Endothelial cell of umbilical vein (primary cell): ENCODE data around the gene HTT. TPM values are rescaled to one million over a fixed set of nuclear protein-coding genes. Genes with fewer than 3 reads are reported as not detected.

Experiments used
- BruUV-seq: library from RNA; stranded (reverse); fragments of 400-500 nt; replicated peaks from 2 replicates; lab custom pipeline; 2021; lab: Mats Ljungman, UMichigan
- CTCF ChIA-PET: fragments of 300-600, 350-600 bp; sonication (Branson Sonifier 250); formaldehyde crosslinking; loops from one replicate; lab custom pipeline; 2021; ENCODE audit warnings: antibody characterized with exemption, inconsistent platforms; lab: Charles Lee
- POLR2A ChIA-PET: fragments of 300-600, 350-600 bp; sonication (Branson Sonifier 250); formaldehyde crosslinking; loops from one replicate; lab custom pipeline; 2021; ENCODE audit warnings: antibody characterized with exemption, inconsistent platforms; lab: Charles Lee
- DNase-seq: peaks from one replicate; pipeline ENCODE4 v3.0.0-alpha.2; 2011; ENCODE audit warnings: low read depth, low spot score
- FAIRE-seq: peaks from 2 replicates; lab custom pipeline; 2011; peaks lifted over from hg19 to GRCh38; lab: Jason Lieb, UNC
- H2AFZ ChIP-seq: 2 replicates; pipeline ENCODE4 v1.6.0; 2012; ENCODE audit warnings: low read depth, low read length, control low read depth, inconsistent platforms
- H3K27ac ChIP-seq: 2 replicates; pipeline ENCODE4 v1.5.1; 2011; ENCODE audit warnings: low read depth, mild to moderate bottlenecking, control low read depth, low read length, moderate library complexity; ENCODE audit not compliant: insufficient read depth
- H3K27me3 ChIP-seq, 2 experiments: 2 replicates each; pipeline versions ENCODE4 v1.6.0 to v1.6.1; 2011; ENCODE audit warnings: low read length in 2 of 2, mixed read lengths in 1 of 2; ENCODE audit not compliant: control insufficient read depth in 2 of 2, insufficient read depth in 2 of 2
- H3K36me3 ChIP-seq, 2 experiments: 2 replicates in 1 of 2; 3 replicates in 1 of 2; pipeline ENCODE4 v1.5.1; 2011; ENCODE audit warnings: low read length in 2 of 2, mild to moderate bottlenecking in 1 of 2, moderate library complexity in 1 of 2; ENCODE audit not compliant: control insufficient read depth in 2 of 2, insufficient read depth in 2 of 2; ENCODE audit errors: extremely low read depth in 1 of 2
- H3K4me1 ChIP-seq: 3 replicates; pipeline ENCODE4 v1.5.1; 2011; ENCODE audit warnings: mild to moderate bottlenecking, low read length; ENCODE audit not compliant: control insufficient read depth, insufficient read depth; ENCODE audit errors: extremely low read depth
- H3K4me2 ChIP-seq: 2 replicates; pipeline ENCODE4 v1.6.1; 2011; ENCODE audit warnings: low read length, control low read depth, mixed read lengths; ENCODE audit not compliant: insufficient read depth
- H3K4me3 ChIP-seq, 3 experiments: fragments of 200-600 bp in 1 of 3; sonication (generic), shearing (Covaris generic) in 1 of 3; replicated peaks in 1 of 3; 2 replicates each; pipeline ENCODE4 v1.5.1; 2011 to 2016; ENCODE audit warnings: control low read depth in 3 of 3, low read length in 3 of 3, mild to moderate bottlenecking in 2 of 3, inconsistent platforms in 1 of 3, low read depth in 1 of 3, moderate library complexity in 1 of 3; ENCODE audit not compliant: insufficient read depth in 1 of 3
- H3K79me2 ChIP-seq: 2 replicates; pipeline ENCODE4 v1.6.0; 2012; ENCODE audit warnings: low read length, inconsistent platforms; ENCODE audit not compliant: control insufficient read depth, insufficient read depth
- H3K9ac ChIP-seq: replicated peaks from 2 replicates; pipeline ENCODE3; 2011; ENCODE audit warnings: low read length, control low read depth; ENCODE audit not compliant: insufficient read depth; ENCODE audit errors: extremely low read depth
- H3K9me1 ChIP-seq: replicated peaks from 3 replicates; pipeline ENCODE4 v1.6.0; 2011; ENCODE audit warnings: mild to moderate bottlenecking, low read length; ENCODE audit not compliant: control insufficient read depth, insufficient read depth; ENCODE audit errors: extremely low read depth
- H3K9me3 ChIP-seq: replicated peaks from 2 replicates; pipeline ENCODE4 v1.5.1; 2012; ENCODE audit warnings: low read length, inconsistent platforms; ENCODE audit not compliant: control insufficient read depth, insufficient read depth
- H4K20me1 ChIP-seq: replicated peaks from 2 replicates; pipeline ENCODE3; 2011; ENCODE audit warnings: mild to moderate bottlenecking, low read length; ENCODE audit not compliant: control insufficient read depth, insufficient read depth; ENCODE audit errors: extremely low read depth
- EZH2 ChIP-seq: IDR thresholded peaks from 2 replicates; pipeline ENCODE4 v1.6.1; 2012; ENCODE audit warnings: borderline replicate concordance, low read depth, mild to moderate bottlenecking, moderate library complexity, low read length, inconsistent platforms; ENCODE audit not compliant: severe bottlenecking
- FOS ChIP-seq: IDR thresholded peaks from 2 replicates; pipeline ENCODE4 v1.6.1; 2011; ENCODE audit warnings: mild to moderate bottlenecking, low read length, moderate library complexity, borderline replicate concordance; ENCODE audit not compliant: insufficient read depth
- GATA2 ChIP-seq: IDR thresholded peaks from 2 replicates; pipeline ENCODE4 v1.7.0; 2011; ENCODE audit warnings: low read depth, mild to moderate bottlenecking, moderate library complexity, mixed read lengths, low read length; ENCODE audit not compliant: insufficient read length, insufficient read depth
- JUN ChIP-seq: IDR thresholded peaks from 2 replicates; pipeline ENCODE4 v1.6.1; 2011; ENCODE audit warnings: borderline replicate concordance, low read depth; ENCODE audit not compliant: insufficient read length, insufficient read depth
- MYC ChIP-seq: IDR thresholded peaks from one replicate; pipeline ENCODE4 v1.6.1; 2011; ENCODE audit warnings: mild to moderate bottlenecking, low read depth, low read length
- POLR2A ChIP-seq: IDR thresholded peaks from 2 replicates; pipeline ENCODE4 v1.6.1; 2012; ENCODE audit warnings: low read depth, mild to moderate bottlenecking, control low read depth, low read length
- POLR2AphosphoS5 ChIP-seq: IDR thresholded peaks from 2 replicates; pipeline ENCODE4 v1.6.1; 2012; ENCODE audit warnings: low read depth, mild to moderate bottlenecking, control low read depth, low read length, moderate library complexity; ENCODE audit not compliant: insufficient read depth
- dilution Hi-C: fragments of 300-500 bp; cut with MboI; formaldehyde crosslinking; loops from one replicate; pipeline ENCODE4 v1.15.0; 2019; ENCODE audit warnings: low sequenced_read_pairs; ENCODE audit not compliant: extremely low pct_ligation_motif_present
- intact Hi-C: fragments of 100-400 bp; cut with micrococcal nuclease; formaldehyde crosslinking; loops from one replicate; pipeline ENCODE4 v1.10.0; 2022
- polyA plus RNA-seq, 4 experiments: library from polyadenylated mRNA; depleted of rRNA in 3 of 4; stranded (reverse) in 3 of 4; unstranded in 1 of 4; fragments of >200 nt; gene quantifications; 2 replicates each; pipeline versions ENCODE4 v1.2.1 to v1.2.3, GENCODE V29; 2011 to 2012; ENCODE audit warnings: missing spikeins in 1 of 4
- total RNA-seq: library from RNA; stranded (reverse); gene quantifications from 2 replicates; pipeline ENCODE4 v1.2.3, GENCODE V29; 2021
- TF ChIP-seq, protein P1 (sequence below): IDR thresholded peaks from 2 replicates; pipeline ENCODE4 v1.6.1; 2011; ENCODE audit not compliant: insufficient read depth, insufficient read length
- TF ChIP-seq, protein P2 (sequence below), 2 donors: IDR thresholded peaks; 1 replicate in 1 of 2; 2 replicates in 1 of 2; pipeline ENCODE4 v1.5.1; 2011; ENCODE audit warnings: low read length in 2 of 2, mild to moderate bottlenecking in 2 of 2, moderate library complexity in 2 of 2, control low read depth in 1 of 2, inconsistent platforms in 1 of 2, low read depth in 1 of 2; ENCODE audit not compliant: insufficient read depth in 1 of 2; ENCODE audit errors: extremely low read depth in 1 of 2

The HTT gene
- total and polyA plus RNA-seq, 2 donors (not counting 3 experiments of a cell fraction or from before 2014, with no cell fraction given), result 15.7 to 61.2 TPM

DNA sequence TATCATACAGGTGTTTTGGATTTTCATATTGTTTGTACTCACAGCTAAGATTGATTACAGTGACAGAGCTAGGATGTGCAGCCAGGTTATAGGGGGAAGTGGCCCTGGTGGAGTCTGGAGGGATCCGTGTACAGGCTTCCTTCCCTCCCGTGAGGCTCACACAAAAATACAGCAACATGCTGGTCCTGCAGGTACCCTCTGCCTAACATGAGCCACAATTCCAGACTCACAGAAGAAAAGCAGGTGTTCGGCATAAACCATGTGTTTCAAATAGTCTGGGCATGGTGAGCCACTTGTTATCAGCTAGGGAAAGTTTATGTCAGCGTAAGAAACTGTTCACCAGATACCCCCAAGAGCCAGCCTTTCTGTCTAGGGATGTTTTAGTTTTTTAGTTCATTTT, 82.9 kb downstream of the HTT start:
- no peak overlapping the region for H3K27ac ChIP-seq
- H3K9ac ChIP-seq, result no peak overlapping the region
- no peaks in the 10 kb centered on the region for H3K9me1 ChIP-seq
- ChIA-PET POLR2A (no interaction called here), CTCF (interaction anchor here (1.0 to 1.8 kb wide), 3 partner anchors 12 to 50 kb away, joined by 4 to 8 read pairs (median 6); no protein-coding TSS in a partner anchor)
- H3K4me2 ChIP-seq, result no peak overlapping the region
- H3K4me3 ChIP-seq, result no peak overlapping the region
- intact Hi-C loops, result no loop called here
- H3K9me3 ChIP-seq, result no peaks in the 10 kb centered on the region
- TF ChIP-seq, protein P1, sequence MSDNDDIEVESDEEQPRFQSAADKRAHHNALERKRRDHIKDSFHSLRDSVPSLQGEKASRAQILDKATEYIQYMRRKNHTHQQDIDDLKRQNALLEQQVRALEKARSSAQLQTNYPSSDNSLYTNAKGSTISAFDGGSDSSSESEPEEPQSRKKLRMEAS, result no peak
- TF ChIP-seq POLR2A (no peak), JUN (no peak)
- TF ChIP-seq, protein P2, sequence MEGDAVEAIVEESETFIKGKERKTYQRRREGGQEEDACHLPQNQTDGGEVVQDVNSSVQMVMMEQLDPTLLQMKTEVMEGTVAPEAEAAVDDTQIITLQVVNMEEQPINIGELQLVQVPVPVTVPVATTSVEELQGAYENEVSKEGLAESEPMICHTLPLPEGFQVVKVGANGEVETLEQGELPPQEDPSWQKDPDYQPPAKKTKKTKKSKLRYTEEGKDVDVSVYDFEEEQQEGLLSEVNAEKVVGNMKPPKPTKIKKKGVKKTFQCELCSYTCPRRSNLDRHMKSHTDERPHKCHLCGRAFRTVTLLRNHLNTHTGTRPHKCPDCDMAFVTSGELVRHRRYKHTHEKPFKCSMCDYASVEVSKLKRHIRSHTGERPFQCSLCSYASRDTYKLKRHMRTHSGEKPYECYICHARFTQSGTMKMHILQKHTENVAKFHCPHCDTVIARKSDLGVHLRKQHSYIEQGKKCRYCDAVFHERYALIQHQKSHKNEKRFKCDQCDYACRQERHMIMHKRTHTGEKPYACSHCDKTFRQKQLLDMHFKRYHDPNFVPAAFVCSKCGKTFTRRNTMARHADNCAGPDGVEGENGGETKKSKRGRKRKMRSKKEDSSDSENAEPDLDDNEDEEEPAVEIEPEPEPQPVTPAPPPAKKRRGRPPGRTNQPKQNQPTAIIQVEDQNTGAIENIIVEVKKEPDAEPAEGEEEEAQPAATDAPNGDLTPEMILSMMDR (IDR thresholded peaks at IDR 0.05; ENCODE audit: extremely low read depth in 1 of 2, insufficient read depth in 1 of 2, low read depth in 1 of 2, low read length in 2 of 2), result no peak
- dilution Hi-C loops, result no loop called here
- no peaks in the 10 kb centered on the region for H3K79me2 ChIP-seq
- H3K4me1 ChIP-seq, result no peaks in the 10 kb centered on the region
- no peak overlapping the region for H2AFZ ChIP-seq
- no peak for FAIRE-seq
- H3K27me3 ChIP-seq, result no peaks in the 10 kb centered on the region
- no peaks in the 10 kb centered on the region for H4K20me1 ChIP-seq
- peaks cover 12 to 27% of the 10 kb centered on the region in 2 experiments for H3K36me3 ChIP-seq
- DNase-seq, result no peak
- BruUV-seq, result no TSS peak

DNA sequence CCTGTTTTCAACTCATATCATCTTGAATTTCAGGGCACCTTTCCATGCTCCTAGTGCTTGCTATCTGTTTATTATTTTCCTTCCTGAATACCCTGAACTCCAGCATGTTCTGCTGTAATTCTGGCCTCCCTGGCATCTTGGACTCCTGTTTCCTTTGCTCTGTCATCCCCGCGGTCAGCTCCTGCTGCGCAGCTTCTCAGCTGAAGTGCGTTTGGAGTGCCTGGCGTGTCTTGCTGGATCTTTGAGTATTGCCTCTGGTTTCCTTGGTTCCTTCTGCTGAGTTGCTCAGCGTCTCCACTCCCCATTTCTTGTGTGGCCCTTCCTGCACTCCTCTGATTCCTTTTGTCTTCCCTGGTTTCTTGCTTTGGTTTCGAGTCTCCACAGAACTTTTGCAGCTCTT, 84.4 kb downstream of the HTT start:
- FAIRE-seq, result no peak

More for the DNA sequence above, 84.4 kb downstream of the HTT start:
- Histone ChIP-seq H3K27ac (no peak overlapping the region), H3K9ac (no peak overlapping the region), H2AFZ (no peak overlapping the region), H3K4me2 (no peak overlapping the region), H3K79me2 (no peaks in the 10 kb centered on the region), H3K4me1 (no peaks in the 10 kb centered on the region), H4K20me1 (no peaks in the 10 kb centered on the region), H3K36me3 (peaks cover 12 to 24% of the 10 kb centered on the region in 2 experiments), H3K9me3 (no peaks in the 10 kb centered on the region), H3K27me3 (no peaks in the 10 kb centered on the region), H3K4me3 (no peak overlapping the region), H3K9me1 (no peaks in the 10 kb centered on the region)
- dilution Hi-C loops (no loop called here), intact Hi-C loops (no loop called here)
- BruUV-seq, result no TSS peak
- ChIA-PET CTCF (interaction anchor here (1.2 to 1.8 kb wide), 4 partner anchors 9 to 52 kb away, joined by 3 to 8 read pairs (median 4); no protein-coding TSS in a partner anchor), POLR2A (interaction anchor here (1.4 kb wide), 1 partner anchor 8 kb away, joined by 3 read pairs; no protein-coding TSS in a partner anchor)
- TF ChIP-seq POLR2AphosphoS5, result no peak
- TF ChIP-seq GATA2, result no peak
- no peak for TF ChIP-seq JUN
- TF ChIP-seq, protein P1, result no peak
- no peak for TF ChIP-seq EZH2
- no peak for TF ChIP-seq MYC
- TF ChIP-seq, protein P2 (IDR thresholded peaks at IDR 0.05; ENCODE audit: extremely low read depth in 1 of 2, insufficient read depth in 1 of 2, low read depth in 1 of 2, low read length in 2 of 2), result no peak
- no peak for TF ChIP-seq FOS
- TF ChIP-seq POLR2A, result no peak
- no peak for DNase-seq
